Ammon's horn (tissue), 1 donor: ENCODE results near the gene STAT5A.
"Not testable (repeated sequence)": the region's sequence is repeated elsewhere in the genome, so short reads cannot be mapped to it uniquely, and the experiment has no call there.

Experiments
- DNase-seq: peaks from one replicate; pipeline ENCODE4 v3.0.0-alpha.2; 2016; ENCODE audit warnings: low spot score

Gene STAT5A

DNA sequence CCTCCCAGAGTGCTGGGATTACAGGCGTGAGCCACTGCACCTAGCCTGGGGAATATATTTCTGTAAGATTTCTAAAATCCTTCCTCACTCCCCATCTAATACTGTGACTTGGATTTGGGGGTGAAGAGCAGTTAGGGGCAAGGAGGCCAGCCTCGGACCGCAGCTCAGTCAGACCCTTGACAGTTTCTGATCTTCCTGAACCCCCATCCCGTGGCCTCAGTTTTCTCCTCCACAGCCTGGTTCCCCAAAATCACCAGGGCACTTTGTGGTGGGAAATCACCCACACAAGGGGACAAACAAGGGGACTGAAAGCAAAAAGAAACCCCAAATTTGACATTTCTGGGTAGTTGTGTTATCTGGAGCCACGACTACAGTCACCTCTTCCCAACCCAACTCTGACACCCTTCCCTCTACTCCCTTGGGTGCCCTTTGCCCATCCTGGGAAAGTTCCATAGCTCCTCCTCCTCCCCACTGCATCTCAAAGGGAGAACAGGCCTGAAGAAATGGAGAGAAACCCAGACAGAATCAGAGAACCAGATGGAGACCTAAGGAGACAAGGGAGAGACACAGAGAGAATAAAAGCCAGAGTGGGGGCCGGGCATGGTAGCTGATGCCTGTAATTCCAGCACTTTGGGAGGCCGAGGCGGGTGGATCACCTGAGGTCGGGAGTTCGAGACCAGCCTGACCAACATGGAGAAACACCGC lies 2.8 kb upstream of the STAT5A start:
- DNase-seq, result no peak

DNA sequence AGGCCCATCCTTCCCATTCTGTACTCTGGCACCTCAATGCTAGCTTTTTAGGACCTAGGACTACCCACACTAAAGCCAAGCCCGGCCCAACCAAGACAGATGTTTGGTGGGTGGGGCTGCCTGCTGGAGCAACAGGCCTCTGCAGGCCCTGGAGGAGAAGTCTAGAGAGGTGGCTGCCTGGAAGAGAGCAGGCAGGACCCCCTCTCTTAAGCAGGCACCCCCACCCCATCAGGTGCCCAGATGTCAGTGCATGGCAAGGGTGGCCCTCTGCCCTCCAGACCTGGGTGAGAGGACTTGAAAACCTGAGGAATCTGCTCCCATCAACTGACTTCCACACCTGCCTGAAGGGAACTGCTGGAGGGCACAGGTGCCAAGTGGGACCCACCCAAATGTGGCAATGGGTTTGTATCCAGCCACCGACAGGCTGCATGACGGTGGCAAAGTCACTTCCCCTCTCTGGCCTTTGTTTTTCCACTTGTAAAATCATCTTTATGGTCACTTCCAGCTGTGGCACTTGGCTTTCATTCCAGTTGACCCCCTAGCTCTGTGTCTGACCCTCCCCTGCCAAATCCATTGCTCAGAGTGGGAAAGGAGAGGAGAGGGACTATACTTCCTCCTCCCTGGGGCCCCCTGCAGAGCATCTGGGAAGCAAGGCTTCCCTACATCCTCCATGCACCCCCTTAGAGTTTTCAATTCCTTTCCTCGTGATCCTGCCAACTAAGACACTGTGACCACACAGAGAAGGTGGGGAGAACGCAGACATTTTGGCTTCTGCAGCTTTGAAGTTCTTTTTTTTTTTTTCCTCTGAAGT lies 1.7 kb upstream of the STAT5A start:
- DNase-seq, result no peak

DNA sequence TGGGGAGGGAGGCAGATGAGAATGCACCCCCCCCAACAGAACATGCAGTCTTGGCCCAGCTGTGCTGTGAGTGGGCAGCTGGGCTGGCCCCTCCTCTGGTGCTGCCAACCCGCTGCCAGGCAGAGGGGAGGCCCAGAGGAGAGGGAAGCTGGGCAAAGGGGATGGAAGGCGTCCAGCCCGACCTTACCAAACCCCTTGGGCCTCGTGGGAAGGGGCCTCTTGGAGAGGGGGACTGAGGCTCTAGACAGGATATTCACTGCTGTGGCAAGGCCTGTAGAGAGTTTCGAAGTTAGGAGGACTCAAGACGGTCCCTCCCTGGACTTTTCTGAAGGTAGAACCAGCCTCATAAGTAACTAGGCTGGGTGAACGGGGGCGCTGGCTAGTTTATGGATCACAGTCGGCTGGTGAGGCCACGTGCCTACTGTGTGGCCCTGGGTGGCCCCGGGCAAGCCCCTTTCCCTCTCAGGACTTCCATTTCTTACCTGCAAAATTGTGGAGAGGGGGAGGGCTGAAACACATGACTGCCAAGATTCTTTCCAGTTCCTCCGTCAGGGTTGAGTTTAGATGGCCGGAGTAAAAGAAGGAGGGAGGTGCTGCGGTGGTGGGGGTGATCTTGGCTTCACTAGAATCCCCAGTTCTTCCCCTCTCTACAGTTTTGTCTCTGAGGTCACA lies 857 bp upstream of the STAT5A start:
- DNase-seq, result peak; percentile 75

DNA sequence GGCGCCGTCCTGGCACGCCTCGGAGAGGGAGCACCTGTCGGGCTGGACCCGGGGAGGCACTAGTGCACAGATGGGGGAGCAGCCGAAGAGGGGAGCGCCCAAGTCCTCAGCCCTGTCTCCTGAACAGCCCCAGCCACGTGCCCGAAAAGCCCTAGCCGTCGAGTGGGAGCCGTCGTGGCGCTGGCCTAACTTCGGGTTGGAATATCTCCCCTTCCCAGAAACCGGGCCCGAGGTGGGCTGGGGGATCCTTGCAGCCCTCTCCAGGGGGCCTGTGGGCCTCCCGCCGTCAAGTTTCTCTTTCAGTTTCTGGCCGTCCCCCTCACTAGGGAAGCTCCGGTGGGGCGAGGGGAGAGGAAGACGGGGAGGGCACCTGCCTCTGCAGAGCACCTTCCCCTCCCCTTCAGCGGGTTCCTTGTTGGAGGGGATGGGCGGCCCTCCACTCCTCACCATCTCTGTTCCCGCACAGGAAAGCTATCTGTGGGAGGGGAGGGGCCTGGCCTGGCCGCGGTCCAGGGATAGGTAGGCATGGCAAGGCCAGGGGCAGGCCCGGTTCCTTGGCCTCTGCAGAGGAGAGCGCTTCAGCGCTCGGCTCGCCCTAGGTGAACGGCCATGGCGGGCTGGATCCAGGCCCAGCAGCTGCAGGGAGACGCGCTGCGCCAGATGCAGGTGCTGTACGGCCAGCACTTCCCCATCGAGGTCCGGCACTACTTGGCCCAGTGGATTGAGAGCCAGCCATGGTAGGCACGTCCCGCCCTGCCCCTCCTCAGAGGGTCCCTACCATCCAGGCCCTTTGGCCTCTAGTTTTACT lies 709 bp downstream of the STAT5A start:
- DNase-seq, result no peak

DNA sequence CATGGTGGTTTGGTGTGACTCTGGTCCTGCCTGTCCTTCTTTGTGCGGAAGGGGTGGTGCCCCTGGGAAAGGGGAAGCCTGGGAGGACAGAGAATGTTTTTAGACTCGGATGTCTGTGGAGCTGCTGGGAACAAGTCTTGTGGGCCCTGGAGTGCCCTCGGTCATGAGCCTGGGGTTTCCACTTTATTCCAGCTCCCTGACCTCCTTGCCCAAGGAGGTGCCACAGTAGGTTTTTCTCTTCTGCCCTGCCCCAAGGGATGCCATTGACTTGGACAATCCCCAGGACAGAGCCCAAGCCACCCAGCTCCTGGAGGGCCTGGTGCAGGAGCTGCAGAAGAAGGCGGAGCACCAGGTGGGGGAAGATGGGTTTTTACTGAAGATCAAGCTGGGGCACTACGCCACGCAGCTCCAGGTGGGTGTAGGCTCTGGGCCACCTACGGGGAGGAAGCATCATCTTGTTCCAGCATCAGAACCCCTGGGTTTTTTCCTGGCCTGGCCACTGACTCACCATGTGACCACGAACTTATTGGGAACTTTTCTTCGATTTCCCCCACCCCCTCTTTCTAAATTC lies 1.4 kb downstream of the STAT5A start:
- no peak for DNase-seq

DNA sequence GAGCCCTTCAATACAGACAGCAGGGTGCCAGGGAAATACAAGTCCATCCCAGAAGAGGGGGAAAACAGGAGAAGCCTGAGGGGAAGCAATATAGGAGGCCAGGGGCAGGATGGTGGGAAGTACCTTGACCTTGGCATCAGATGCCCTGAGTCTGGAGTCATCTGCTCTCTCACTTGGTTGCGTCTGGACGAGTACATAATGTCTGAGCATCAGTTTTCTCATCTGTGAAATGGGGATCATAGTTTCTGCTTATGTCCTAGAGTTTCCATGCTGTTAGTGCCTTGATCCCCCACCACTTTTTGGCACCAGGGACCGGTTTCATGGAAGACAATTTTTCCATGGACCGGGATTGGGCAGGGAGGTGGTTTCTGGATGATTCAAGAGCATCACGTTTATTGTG lies 2.3 kb downstream of the STAT5A start:
- DNase-seq, result no peak

DNA sequence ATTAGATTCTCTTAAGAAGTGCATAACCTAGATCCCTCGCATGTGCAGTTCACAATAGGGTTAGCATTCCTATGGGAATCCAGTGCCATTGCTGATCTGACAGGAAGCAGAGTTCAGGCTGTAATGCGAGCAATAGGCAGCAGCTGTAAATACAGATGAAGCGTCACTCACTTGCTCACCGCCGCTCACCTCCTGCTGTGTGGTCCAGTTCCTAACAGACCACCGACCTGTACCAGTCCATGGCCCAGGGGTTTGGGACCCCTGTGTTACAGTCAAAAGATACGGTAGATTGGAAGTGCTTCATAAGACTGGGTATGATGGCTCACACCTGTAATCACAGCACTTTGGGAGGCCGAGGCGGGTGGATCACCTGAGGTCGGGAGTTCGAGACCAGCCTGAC lies 2.8 kb downstream of the STAT5A start:
- DNase-seq, result no peak

DNA sequence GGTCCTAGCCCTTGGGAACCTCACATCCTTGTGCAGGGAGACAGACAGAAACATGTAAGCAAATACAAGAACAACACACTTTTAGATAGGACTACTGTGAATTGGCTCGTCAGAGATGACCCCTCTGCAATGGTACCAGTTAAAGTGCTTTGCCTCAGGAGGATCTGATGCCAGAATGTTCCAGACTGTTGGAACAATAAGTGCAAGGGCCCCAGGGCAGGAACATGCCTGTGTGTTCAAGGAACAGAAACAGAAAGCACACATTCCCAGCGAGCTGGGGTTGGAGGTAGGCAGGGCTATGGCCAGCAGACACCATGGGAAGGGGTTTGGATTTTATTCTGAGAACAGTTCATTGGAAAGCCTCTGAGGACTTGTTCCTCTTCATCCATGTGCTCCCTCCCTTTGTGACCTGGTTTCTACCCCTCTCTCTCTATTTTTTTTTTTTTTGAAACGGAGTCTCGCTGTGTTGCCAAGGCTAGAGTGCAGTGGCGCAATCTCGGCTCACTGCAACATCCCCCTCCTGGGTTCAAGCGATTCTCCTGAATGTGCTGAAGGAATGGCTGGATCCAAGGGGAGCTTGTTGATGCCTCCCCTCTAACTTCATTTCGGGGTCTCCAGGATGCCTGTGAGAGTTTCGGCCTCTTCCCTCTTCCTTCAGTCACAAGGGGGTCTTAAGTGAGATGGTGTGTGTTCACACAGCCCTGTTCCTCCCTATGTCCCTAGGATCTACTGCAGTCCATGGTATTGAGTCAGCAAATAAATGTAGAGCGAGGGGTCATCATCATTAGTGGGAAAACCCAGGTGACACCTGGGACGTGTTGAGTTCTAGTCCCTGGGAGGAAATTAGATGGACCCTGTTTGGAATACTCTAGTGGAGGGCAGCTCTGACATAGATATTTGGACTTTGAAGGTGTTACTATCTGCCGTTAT lies 6.4 kb downstream of the STAT5A start:
- no peak for DNase-seq

DNA sequence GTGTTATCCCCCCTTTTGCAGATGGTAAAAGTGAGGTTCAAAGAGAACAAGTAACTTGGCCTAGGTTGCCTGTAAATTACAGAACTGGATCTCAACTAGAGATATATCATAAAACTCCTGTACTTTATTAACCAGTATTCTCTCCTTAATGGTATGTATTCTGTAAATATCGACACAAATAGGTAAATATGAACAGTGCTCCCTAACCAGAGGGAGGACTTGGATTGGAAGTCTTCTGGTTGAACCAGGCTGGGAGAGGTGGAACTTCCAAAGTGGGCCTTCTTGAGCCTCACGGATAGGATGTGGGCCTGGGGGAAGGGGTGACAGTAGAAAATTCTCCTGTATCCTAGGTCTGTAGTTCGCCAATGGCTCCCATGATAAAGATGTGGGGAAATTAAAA lies 7.7 kb downstream of the STAT5A start:
- DNase-seq, result no peak

DNA sequence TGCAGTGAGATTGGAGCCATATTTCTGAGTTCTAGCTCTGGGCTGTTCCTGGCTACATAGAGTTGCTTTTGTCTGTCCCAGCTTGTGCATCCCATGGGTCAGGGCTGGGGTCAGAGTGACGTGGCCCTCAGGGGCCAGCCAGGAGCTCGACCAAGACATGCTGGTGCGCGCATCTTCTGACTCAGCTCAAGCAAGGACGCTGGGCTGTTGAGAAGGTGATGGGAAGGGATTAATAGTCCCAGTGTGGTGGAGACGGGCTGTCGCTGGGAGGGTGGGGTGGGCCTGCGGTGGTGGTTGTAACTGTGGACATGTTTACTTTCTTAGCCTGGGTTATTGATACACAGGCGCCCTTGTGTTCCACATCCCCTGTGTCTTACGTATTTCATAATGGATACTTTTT lies 9.5 kb downstream of the STAT5A start:
- not testable (repeated sequence) for DNase-seq

DNA sequence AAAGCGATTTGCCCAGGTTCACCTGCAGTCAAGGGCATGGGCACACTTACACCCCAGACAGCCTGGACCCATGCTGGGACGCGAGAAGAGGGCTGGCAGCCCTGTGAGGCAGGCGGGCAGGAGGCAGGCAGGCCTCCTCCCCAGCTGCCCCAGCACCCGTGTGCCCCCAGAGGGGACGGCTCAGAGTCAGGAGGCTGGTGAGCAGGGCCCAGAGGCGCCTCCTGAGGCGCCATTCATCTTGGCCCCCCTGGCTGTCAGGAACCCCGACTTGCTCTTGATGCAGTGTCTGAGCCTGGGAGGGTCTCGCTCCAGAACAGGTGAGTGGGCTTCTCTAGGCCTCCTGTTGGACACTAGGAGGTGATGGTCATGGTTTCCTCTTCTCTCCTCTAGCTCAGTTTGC lies 11.1 kb downstream of the STAT5A start:
- not testable (repeated sequence) for DNase-seq

DNA sequence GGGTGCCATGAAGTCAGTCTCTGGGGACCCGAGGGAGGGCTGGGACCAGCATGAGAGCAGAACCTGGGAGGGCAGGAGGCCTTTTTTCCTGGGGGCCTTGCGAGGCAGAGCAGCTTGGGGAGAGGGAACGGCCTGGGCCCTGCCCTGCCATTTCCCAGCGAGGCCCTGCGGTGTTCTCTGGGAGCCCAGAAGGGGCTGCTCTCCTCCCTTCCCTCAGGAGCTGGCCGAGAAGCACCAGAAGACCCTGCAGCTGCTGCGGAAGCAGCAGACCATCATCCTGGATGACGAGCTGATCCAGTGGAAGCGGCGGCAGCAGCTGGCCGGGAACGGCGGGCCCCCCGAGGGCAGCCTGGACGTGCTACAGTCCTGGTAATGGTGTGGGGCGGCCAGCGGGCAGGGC lies 11.6 kb downstream of the STAT5A start:
- not testable (repeated sequence) for DNase-seq

DNA sequence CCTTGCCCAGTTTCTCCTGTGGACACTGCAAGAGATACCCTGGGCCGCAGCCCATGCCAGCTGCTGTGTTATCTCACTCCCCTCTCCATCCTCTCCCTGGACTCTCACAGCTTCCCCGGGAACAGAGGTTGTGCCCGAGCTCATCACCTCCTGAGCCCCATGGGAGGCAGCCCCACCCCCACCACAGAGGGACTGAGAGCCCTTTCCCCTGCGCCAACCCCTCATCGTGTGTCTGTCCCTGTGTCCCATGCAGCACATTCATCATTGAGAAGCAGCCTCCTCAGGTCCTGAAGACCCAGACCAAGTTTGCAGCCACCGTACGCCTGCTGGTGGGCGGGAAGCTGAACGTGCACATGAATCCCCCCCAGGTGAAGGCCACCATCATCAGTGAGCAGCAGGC lies 12.7 kb downstream of the STAT5A start:
- no peak for DNase-seq

DNA sequence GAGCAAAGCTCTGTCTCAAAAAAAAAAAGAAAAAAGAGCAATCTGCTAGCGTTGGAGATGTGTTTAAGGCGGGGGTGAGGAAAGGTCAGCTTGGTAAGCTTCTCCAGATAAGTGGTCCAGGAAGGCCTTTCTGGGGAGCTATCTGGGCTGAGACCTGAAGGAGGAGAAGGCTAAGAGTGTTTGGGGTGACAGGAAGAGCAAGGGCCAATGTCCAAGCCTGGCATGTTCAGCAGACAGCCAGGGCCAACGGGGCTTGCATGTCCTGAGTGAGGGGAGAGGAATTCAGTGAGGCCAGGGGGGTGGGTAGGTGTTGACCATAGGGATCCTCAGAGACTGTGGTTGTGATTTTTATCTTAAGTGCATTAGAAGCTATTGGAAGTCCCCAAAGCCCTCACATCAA lies 15.4 kb downstream of the STAT5A start:
- DNase-seq, result no peak

DNA sequence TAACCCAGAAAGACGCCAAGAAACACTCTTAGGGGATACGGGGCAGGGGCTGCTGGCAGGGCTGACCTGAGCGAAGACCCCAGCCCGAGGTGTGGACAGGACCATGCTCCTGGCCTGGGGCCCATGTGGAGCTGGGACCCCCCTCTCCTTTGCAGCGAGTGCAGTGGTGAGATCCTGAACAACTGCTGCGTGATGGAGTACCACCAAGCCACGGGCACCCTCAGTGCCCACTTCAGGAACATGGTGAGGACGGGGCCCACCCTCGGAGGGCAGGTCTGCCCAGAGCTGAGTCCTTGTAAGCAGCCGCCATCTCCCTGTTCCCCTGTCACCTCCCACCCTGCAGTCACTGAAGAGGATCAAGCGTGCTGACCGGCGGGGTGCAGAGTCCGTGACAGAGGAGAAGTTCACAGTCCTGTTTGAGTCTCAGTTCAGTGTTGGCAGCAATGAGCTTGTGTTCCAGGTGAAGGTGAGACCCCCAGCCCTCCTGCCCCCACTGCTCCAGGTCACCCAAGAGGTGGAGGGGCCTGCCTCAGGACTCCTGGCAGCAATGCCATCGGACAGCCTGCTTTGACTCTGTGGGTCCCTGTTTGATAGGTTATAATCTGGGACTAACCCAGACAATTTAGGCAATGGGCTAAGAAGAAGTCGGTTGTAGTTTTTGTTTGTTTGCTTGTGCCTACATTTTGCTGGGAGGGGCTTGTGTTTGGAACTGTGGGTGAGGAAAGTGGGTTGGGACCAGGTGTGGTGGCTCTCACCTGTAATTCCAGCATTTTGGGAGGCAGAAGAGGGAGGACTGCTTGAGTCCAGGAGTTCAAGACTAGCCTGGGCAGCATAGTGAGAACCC lies 16.1 kb downstream of the STAT5A start:
- DNase-seq, result no peak

DNA sequence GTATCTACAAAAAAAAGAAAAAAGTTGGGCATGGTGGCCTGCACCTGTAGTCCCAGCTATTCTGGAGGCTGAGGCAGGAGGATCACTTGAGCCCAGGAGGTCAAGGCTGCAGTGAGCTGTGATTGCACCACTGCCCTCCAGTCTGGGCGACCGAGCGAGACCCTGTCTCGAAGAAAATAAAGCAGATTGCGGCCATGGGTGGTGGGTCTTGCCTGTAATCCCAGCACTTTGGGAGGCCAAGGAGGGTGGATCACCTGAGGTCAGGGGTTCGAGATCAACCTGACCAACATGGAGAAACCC lies 16.7 kb downstream of the STAT5A start:
- not testable (repeated sequence) for DNase-seq

DNA sequence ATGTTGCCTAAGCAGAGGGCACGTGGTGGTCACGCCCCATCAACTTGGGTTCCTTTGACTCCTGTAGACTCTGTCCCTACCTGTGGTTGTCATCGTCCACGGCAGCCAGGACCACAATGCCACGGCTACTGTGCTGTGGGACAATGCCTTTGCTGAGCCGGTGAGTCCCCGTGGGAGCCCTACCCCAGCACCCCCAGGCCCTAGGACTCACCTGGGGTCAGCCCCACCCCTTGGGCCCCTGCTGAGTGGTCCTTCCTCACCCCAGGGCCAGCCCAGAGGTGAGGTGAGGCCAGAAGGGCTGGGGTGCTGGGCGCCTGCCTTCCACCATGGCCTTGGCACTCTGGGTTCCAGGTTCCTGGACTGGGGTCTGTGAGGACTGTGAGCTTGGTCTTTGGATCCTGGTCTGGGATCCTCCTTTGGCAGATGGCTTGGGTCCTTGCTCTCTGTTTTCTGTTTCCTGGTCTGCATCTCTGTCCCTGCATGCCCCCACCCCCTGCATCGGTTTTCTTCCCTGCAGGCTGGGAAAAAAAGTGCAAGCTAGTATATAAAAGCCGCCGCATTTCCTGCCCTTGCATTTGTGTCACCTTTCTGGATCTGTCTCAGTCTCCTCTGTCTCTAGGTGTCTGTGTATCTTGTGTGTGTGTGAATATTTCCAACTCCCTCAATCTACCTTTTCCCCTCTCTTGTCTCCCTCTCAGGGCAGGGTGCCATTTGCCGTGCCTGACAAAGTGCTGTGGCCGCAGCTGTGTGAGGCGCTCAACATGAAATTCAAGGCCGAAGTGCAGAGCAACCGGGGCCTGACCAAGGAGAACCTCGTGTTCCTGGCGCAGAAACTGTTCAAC lies 17.5 kb downstream of the STAT5A start:
- no peak for DNase-seq

DNA sequence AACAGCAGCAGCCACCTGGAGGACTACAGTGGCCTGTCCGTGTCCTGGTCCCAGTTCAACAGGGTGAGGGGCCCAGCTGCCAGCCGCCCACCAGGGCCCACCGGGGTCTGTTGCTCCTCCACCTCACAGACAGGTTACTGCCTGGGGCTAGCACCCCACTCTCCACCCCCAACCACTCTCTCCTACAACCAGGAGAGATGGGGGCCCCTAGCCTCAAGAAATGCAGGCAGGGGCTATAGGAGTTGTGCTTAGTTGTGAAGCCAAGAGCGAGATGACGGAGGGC lies 18.0 kb downstream of the STAT5A start:
- DNase-seq, result no peak

DNA sequence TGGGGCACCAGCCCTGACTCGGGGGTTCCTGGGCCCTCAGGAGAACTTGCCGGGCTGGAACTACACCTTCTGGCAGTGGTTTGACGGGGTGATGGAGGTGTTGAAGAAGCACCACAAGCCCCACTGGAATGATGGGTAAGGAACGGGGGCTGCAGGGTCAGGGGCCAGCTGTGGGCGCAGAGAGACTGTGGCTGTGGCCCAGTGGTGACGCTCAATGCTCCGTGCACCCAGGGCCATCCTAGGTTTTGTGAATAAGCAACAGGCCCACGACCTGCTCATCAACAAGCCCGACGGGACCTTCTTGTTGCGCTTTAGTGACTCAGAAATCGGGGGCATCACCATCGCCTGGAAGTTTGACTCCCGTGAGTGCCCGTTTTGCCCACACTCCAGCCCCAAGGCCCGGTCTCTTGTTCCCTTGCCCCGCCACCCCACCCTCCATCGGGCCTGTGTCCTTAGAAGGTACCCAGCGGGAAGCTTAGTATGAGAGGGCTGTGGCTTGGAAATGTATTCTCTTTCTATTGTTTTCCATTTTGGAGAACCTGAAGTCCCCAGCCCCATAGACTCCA lies 19.1 kb downstream of the STAT5A start:
- DNase-seq, result no peak
